HG02970 (cell line): ENCODE measurements around the gene COL8A2.

Source experiments
- ATAC-seq: cut with Tn5 transposase; IDR thresholded peaks from one replicate; pipeline ENCODE4 v1.9.1; 2021; ENCODE audit warnings: mild to moderate bottlenecking, moderate library complexity, moderate number of reproducible peaks; ENCODE audit not compliant: unreplicated experiment, low FRiP score

COL8A2 gene

GRCh38 chr1:36116901-36117300 is 8.1 kb downstream of the COL8A2 start:
- no peak for ATAC-seq

DNA sequence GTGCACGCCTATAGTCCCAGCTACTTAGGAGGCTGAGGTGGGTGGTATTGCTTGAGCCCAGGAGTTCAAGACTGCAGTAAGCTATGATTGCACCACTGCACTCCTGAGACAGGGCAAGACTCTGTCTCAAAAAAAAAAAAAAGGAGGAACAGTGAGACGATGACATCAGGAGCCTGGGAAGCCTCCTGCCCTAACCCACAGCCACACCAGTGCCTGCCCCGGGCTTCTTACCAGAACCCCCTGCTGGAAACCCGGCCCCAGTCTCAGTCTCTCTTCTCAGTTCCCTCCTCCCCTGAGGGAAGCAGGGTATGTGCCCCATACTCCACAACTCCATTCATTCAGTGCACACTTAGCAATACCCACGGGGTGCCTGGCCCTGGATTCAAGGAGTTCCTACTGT is 9.1 kb downstream of the COL8A2 start:
- no peak for ATAC-seq

DNA sequence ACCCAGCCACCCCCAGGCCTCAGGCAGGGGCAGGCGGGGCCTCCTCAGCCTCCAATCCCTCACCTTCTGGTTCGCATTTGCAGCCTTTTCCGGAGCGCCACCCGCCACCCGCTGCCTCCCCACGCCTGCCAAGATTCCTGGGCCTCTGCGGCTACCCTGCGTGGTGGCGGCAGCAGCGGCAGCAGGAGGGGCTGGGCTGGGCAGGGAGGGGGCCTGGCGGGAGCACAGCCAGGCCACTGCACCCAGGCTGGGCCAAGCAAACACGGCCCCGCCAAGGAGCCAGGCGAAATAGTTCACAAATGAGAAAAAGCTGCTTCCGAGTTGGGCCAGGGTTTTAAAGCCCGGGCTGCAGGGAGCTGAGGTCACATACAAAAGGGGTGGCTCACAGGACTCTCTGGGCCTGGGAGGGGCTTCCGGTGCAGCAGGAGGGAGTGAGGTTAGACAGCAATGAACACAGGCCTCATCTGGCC is 9.8 kb downstream of the COL8A2 start:
- ATAC-seq, result no peak

DNA sequence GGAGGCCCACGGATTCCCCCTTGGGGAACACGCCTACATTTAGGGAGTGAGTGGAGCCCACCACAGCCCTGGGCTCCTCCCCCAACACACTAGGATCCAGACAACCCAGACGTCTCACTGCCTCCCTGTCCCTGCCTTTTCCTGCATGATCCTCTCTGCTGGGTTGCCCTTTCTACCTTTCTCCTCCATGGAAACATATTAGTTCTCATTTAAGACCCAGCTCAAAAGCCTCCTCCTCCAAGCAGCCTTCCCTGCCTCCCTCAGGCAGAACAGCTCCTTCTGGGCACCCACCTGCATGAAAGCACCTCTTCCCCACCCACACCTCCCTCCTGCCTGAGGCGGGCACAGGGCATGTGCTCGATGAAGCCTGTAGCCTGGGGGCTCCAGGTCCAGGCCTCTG is 10.7 kb downstream of the COL8A2 start:
- ATAC-seq, result no peak

DNA sequence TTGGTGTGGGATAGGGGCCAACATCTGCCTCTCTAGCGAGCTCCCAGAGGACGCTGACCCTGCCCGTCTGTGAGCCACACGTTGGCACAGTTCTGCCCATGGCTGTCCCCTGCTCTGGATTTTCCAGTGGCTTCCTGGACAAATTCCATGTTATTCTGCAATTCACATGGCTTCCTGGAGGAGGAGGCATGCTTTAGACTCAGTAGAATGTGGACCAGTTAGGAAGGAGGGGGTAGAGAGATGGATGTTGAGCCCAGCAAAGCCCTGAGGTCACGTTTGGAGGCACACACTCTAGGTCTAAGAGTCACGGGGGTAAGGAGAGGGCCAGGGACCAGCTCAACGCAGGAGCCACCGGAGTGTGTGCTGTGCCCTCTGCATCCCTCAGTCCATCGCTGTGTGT is 12.2 kb downstream of the COL8A2 start:
- no peak for ATAC-seq

DNA sequence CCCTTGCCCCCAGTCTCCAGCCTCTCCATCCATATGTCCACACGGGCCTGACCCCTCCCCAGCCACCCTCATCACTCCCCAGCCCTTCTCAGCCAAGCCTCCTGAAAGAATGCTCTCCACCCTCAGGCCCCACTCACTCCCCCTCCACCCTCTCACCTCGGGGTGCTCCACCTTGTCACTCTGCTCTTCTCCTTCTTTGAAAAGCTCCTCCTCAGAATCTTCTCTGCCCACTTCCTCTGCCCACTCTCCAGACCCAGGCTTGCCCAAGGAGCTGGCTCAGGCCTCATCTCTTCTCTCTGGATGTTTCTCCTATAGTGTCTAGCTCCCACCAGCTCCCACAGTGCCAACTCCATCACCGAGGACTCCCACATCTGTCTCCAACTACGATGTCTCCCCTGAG is 13.9 kb downstream of the COL8A2 start:
- no peak for ATAC-seq

DNA sequence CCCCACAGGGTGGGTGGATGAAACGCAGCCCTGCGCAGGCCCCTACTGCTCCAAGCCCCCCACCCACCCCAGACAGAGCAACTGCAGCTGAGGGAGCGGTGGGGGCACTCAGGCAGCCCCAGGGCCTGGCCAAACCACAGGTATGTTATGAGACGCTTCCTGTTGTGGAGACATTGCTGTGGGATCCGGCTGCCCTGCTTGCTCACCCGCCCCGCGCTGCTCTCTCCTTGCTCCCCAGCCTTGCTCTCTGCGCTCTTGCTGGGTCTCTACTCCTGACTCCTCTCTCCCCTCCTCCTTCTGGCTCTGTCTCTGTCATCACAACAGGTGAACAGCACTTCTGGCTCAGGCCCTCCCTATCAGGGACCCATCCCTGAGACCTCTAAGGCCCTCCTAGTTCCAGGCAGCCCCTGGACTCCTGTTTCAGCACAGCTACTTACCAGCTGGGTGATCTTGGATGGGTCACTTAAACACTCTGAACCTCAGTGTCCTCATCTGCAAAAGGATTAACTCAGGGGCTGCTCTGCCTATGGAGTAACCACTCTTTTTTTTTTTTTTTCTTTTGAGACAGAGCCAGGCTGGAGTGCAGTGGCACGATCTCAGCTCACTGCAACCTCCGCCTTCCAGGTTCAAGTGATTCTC is 15.9 kb downstream of the COL8A2 start:
- ATAC-seq, result no peak

DNA sequence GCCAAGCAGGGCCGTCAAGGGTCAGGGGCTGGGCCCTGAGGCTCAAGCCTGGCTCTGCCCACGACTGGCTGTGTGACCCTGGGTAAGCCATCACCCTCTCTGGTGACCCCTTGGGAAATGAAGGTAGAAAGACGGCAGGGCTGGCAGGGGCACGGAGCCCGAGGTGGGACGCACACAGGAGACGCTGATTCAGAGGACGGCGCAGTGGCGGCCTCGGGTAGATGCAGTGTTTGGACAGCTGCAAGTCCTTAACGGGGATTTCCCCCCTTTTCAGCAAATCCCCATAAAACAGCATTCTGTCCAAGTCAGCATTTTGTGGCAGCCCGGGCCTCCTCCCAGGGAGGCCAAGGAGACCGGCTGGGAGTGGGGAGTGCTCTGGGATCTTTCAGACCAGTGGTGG is 16.7 kb downstream of the COL8A2 start:
- ATAC-seq, result no peak

- no peak for ATAC-seq
These were observed 17.6 kb downstream of the COL8A2 start for GRCh38 chr1:36107394-36107793.

DNA sequence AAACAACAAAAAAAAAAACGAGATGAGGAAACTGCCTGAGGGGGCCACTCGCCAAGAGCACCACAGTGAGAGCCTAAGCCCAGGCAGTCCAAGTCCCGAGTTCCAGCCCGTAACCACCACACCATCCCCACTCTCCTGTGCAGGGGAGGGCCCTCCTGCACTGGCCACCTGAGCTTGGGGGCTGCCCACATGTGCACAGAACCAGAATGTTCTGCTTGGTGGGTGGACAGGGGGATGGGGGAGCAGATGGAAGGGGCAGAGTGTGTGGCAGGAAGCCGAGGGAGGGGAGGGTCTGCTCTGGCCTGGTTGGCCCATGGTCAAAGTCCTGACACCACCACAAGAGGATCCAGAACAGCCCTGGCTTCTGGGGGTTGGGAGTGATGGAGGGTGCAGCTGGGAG is 18.8 kb downstream of the COL8A2 start:
- no peak for ATAC-seq

GRCh38 chr1:36101546-36101945 is 23.5 kb downstream of the COL8A2 start:
- ATAC-seq, result no peak

- no peak for ATAC-seq
These were observed 24.6 kb downstream of the COL8A2 start for GRCh38 chr1:36100376-36100775.

GRCh38 chr1:36099681-36100341 is 25.2 kb downstream of the COL8A2 start:
- no peak for ATAC-seq

GRCh38 chr1:36098650-36099365 is 26.2 kb downstream of the COL8A2 start:
- no peak for ATAC-seq

- no peak for ATAC-seq
These were observed 27.1 kb downstream of the COL8A2 start for GRCh38 chr1:36097693-36098585.

GRCh38 chr1:36096500-36097432 is 28.3 kb downstream of the COL8A2 start:
- no peak for ATAC-seq

GRCh38 chr1:36095760-36096405 is 29.1 kb downstream of the COL8A2 start:
- ATAC-seq, result no peak

DNA sequence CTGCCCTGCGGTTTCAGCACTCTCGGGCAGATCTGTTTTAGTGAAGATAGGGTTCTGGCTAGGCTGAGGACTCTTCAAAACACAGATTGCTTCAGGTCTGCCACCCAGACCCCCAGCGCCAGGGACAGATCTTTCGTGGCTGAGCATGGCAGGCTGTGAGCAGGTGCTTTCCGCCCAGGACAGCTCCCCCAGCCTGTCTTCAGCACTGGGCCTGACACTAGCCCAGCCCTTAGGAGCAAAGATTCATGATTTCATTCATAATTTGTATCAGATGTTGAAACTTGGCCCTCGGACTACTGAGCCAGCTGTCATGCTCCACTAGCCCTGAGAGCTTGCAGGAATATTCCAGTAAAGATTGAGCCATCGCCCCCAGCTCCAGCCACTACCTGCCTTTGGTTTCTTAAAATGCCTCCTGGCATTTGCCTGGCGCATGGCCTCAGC is 30.4 kb downstream of the COL8A2 start:
- no peak for ATAC-seq

- no peak for ATAC-seq
These were observed 31.1 kb downstream of the COL8A2 start for GRCh38 chr1:36093929-36094328.
